MG63 (cell line): Measurements from ENCODE around the gene GNB5. TPM values are rescaled to one million over a fixed set of nuclear protein-coding genes. Genes with fewer than 3 reads are reported as not detected.

Experiments
- DNase-seq: peaks from one replicate; pipeline ENCODE4 v3.0.0-alpha.2; 2020
- H3K27me3 ChIP-seq: fragments of 250-450 bp; sonication (Bioruptor Pico); 2 replicates; pipeline ENCODE4 v1.5.1; 2020; ENCODE audit warnings: mild to moderate bottlenecking, moderate library complexity
- H3K36me3 ChIP-seq: fragments of 250-450 bp; sonication (Bioruptor Pico); 2 replicates; pipeline ENCODE4 v1.5.1; 2020; ENCODE audit warnings: mild to moderate bottlenecking, moderate library complexity
- H3K4me3 ChIP-seq: fragments of 250-450 bp; sonication (Bioruptor Pico); 2 replicates; pipeline ENCODE4 v1.5.1; 2020; ENCODE audit warnings: mild to moderate bottlenecking, moderate library complexity
- H3K9me3 ChIP-seq: fragments of 250-450 bp; sonication (Bioruptor Pico); 2 replicates; pipeline ENCODE4 v1.5.1; 2020; ENCODE audit warnings: mild to moderate bottlenecking, moderate library complexity
- total RNA-seq: library from RNA; depleted of rRNA; stranded (reverse); fragments of >200 nt; shearing (Covaris generic); gene quantifications from 2 replicates; pipeline ENCODE4 v1.2.3, GENCODE V29; 2014; ENCODE audit warnings: low replicate concordance

Gene GNB5
- total RNA-seq, 1 experiment from 2014 or later = 18.9 TPM

DNA sequence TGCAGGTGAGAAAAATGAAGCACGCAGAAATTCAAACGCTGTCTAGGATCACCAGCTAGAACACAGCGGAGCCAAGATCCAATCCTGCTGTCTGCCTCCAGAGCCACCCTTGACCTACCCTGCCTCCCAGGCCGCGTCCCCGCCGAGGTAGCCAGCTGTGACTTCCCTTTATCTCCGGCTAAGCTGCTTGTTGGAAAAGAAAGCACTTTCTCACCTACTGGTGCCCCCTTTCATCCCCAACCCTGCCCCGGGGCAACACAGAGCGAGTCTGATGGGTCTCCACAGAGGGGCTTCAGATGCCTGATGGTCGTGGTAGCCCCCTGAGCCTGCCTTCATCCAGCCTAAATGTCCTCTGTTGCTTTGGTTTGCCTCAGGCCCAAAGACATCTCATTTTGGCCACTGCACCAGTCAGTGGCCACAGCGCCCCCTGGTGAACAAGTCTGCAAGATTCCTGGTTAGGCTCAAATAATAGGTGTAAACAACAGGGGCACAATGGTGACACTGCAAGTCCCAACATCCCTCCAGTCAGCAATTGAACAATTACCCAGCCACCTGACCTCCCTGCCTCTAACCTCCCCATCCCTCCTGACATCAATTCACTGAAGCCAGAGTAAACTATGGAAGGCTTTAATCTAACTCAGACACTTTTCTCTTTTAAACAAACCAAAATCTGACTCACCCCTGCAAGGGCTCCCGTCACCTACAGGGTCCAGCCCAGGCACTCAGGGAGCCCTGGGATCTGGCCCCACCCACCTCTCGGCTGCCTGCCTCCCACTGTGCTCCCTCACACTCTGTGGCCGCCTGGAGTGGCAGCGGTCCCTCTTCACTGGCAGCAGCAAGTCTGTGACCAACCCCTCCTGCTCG is 51.4 kb downstream of the GNB5 start:
- H3K9me3 ChIP-seq = no peaks in the 10 kb centered on the region
- H3K36me3 ChIP-seq = no peaks in the 10 kb centered on the region
- H3K4me3 ChIP-seq = no peak overlapping the region
- peak; percentile 59 for DNase-seq
- no peaks in the 10 kb centered on the region for H3K27me3 ChIP-seq

DNA sequence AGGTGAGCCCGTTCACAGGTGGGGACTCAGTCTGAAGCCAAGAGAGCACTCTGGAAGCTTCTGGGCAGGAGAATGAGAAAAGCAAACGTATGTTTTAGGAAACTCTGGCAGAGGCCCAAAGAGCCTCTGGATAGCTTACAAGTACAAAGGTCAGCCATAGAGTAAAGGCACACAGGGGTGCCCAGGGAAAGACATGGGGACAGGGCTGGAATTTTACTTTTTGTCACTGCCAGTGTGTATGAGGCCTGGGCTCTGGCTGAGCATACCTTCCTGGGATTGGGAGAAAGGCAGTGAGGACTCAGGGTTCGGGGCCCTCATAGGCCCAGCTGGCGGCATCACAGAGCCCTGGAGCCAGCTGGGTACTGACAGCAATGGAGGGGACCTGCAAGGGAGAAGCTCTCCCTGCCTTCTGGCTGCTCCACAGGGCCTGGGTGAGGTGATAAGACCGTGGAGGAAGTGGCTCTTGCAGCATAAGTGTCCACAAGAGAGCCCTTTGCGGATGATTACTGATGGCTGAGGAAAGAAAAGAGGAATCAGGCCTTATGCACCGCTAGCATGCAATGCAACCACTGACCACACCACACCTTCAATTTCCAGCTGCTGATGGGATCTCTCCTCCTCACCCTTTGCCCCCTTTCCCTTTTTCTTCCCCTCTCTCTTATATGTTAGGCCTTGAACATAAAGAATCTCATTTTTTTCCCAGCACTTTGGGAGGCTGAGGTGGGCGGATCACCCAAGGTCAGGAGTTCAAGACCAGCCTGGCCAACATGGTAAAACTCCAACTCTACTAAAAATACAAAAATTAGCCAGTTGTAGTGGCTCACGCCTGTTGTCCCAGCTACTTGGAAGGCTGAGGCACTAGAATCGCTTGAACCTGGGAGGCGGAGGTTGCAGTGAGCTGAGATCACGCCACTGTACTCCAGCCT is 53.5 kb downstream of the GNB5 start:
- DNase-seq = no peak
- Histone ChIP-seq H3K9me3 (no peaks in the 10 kb centered on the region), H3K36me3 (no peaks in the 10 kb centered on the region), H3K4me3 (no peak overlapping the region), H3K27me3 (no peaks in the 10 kb centered on the region)

DNA sequence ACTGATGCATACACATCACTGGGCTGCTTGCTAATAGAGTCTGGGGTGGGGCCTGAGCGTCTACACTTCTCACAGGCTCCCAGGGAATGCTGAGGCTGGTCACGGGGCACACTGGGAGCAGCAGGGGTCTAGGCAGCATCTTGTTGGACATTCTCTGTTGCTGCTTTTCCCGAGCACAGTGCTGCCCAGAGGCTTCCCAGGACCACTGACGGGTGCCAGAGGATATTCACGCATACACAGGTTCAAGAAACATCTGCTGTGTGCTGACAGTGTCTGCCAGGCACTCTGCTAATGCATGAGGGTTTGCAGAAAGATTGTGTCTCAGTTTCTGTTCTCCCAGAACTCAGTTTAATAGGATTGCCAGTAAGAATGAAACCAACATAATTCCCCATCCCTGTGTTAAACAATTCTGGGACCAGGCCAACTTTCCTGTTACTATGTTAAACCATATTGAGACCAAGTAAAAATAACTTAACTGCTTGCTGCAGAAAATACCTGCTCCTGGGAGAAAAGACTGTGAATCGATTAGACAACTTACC is 54.7 kb downstream of the GNB5 start:
- Histone ChIP-seq H3K27me3 (no peaks in the 10 kb centered on the region), H3K4me3 (no peak overlapping the region), H3K36me3 (no peaks in the 10 kb centered on the region), H3K9me3 (no peaks in the 10 kb centered on the region)
- DNase-seq = no peak

DNA sequence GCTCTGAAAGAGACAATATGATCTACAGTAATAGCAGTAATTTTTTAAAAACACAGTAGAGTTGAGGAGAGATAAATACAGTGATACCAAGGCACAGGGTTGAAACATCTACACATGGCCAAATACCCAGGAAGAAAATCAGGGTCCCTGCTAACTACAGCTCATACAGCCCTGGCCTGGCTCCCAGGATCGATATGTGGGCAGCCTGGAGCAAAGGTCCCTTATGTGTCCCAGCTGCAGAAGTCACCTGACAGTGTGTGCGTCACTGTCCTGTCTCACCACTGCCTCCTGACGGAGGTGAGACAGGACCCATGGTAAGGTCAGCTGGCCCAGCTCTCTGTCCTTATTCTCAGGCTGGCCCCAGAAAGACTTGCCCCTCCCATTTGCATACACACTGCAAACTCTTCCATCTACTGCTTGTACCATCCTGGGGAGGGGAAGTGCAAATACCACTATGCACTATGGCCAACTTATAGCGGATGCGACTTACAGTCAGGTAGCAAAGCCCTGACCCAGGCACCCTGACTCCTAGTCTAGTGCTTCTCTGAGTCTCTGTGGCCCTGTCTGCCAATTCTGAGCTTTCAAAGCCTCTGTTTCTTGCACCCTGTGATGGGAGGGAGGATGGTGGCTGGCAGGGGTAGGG is 56.6 kb downstream of the GNB5 start:
- Histone ChIP-seq H3K4me3 (no peak overlapping the region), H3K9me3 (no peaks in the 10 kb centered on the region), H3K27me3 (no peaks in the 10 kb centered on the region), H3K36me3 (no peaks in the 10 kb centered on the region)
- no peak for DNase-seq

DNA sequence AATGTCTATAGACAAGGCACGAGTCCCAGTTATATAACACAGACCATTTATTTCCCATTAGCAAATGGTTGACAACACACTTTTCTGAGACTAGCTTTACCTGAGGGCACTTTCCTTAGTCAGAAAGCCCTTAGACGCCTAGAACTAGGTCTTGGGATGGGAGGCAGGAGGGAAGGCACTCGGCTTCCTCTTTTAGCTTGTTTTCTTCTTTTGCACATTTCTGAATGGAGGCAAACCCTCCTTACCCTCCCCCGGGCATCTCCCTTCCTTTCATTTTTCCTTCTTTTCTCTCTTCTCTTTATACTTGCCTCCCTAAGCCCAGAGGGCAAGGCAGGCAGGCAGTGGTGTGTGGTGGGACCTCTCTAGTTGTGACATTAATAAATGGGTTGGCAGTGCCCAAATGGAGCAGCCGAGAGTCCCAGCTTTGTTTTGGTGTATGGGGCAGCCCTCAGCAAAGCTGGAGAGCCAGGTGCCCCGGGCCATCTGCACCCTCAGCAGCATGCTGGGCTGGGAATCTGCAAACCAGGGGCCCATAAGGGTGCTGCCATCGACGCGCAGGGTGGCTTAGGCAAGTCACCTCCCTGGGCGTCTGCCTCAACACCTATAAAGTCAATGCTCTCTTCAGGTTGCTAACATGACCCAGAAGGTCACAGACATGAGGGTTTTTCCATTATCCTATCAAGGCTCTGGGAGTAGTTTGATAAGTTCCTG is 57.5 kb downstream of the GNB5 start:
- H3K4me3 ChIP-seq = no peak overlapping the region
- DNase-seq = no peak
- H3K27me3 ChIP-seq = no peaks in the 10 kb centered on the region
- no peaks in the 10 kb centered on the region for H3K9me3 ChIP-seq
- no peaks in the 10 kb centered on the region for H3K36me3 ChIP-seq

DNA sequence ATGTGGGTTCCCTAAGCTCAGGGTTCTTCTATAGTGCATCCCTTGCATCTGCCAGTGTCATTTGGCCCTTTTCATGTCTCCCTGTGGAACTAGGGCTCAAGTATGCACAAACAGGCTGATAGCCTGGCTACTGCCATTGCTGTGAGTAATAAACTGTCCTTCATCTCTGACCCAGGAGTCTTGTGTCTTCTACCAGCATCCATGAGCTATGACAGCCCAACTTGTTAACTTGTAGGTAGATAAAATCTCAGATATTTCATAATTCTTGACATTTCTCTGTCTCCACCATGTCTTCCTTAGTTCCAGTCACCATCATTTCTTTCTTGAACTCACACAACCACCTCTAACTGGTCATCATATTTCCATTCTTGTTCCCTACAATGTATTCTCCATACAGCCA is 59.1 kb downstream of the GNB5 start:
- no peaks in the 10 kb centered on the region for H3K27me3 ChIP-seq
- no peaks in the 10 kb centered on the region for H3K36me3 ChIP-seq
- no peaks in the 10 kb centered on the region for H3K9me3 ChIP-seq
- no peak for DNase-seq
- H3K4me3 ChIP-seq = no peak overlapping the region

DNA sequence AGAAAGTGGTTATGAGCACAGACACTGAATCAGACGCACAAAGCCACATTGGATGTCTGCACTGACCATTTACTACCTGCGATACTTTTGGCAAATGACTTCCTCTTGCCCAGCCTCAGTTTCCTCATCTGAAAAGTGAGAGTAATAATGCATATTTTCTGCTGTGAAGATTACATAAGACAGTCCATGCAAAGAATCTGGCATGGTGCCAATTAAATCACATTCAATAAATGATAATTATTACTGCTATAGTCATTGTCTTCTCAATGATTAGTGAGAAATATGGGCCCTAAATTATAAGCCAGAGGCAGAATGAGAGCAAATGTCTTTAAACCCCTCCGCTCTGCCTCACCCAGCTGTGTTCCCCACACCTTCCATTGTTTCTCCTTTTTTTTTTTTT is 62.6 kb downstream of the GNB5 start:
- no peak for DNase-seq

DNA sequence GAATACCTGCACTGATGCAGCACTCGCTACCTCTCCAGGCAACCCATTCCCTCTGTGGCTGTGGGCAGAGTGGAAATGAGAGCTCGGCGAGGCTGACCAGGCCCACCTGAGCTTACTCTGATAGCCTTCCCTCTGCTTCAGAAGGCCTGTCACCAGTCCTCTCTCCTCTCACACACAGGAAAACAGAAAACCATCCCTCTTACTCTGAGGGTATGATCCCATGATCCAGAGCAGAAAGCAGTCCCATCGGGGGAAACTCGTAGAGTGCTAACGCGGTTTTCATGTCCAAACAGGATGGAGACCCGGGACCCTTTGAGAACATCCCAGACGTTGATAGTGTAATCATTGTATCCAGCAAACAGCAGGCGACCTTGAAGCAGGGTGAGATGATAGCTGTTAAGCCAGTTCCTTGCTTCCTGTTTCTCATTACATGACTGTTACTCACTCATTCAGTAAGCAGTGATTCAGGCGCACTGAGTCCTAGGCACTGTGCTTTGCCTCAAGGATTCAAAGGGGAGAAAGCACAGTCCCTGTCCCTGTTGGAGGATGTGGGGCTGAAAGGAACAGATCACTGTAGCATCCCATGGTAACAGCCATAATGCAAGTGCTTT is 66.8 kb downstream of the GNB5 start:
- no peaks in the 10 kb centered on the region for H3K36me3 ChIP-seq
- no peak for DNase-seq
- no peak overlapping the region for H3K4me3 ChIP-seq
- H3K9me3 ChIP-seq = no peaks in the 10 kb centered on the region
- no peaks in the 10 kb centered on the region for H3K27me3 ChIP-seq

More for the DNA sequence above, 62.6 kb downstream of the GNB5 start:
- H3K36me3 ChIP-seq = no peaks in the 10 kb centered on the region
- H3K4me3 ChIP-seq = no peak overlapping the region
- H3K27me3 ChIP-seq = no peaks in the 10 kb centered on the region
- no peaks in the 10 kb centered on the region for H3K9me3 ChIP-seq

DNA sequence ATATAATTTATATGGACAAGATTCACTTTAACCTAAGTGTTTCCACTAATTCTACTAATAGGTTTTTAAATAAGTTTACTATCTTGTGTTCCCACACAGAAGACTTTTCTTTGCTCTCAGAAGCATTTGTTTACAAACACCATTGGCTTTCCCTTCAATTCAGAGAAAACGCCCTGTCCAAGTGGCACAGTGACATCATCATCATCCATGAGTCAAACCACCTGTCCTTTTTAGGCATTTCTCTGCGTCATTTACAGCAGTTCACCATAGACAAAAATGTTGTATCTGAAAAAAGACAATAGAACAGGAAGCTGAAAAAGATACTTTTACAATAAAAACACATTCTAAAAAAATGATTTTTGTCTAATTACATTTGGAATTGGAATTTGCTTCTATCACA is 69.3 kb downstream of the GNB5 start:
- Histone ChIP-seq H3K9me3 (no peaks in the 10 kb centered on the region), H3K27me3 (no peaks in the 10 kb centered on the region), H3K4me3 (no peak overlapping the region), H3K36me3 (no peaks in the 10 kb centered on the region)
- DNase-seq = no peak

DNA sequence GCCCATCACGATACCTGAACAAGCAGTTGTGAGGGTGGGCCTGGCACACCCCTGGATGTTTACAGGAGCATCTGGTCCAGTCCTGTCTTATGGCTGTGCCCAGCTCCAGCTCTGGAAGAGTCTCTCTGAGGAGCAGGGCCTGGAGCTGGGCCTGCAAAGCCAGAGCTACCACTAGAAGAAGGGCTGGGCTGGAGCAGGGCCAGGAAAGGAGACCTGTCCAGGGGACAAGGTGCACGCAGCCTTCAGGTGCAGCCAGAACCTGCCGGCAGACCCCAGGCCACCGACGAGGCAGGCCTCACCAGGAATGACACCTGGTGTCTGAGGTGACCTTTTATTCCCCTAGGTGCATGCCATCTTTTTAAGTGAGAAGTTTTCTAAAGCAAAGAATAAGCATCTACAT is 70.2 kb downstream of the GNB5 start:
- Histone ChIP-seq H3K9me3 (no peaks in the 10 kb centered on the region), H3K27me3 (no peaks in the 10 kb centered on the region), H3K36me3 (no peaks in the 10 kb centered on the region), H3K4me3 (no peak overlapping the region)
- no peak for DNase-seq

DNA sequence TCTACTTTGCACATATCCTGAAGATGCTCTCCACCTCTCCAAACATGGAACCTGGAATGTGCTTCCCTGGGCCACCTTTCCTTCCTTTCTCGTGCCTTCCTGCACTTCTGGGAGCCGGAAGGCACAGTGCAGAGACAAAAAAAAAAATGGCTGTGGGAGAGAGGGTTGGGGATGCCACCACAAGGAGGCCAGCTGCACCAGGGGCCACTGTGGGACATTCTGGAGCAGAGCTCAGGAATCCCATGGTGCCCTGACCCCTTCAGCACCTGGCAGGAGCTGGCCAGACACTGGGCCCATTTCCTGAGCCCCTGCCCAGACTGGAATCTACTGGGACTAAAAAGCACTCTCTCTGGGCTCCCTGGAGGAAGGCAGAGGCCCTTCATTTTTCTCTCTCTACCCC is 70.7 kb downstream of the GNB5 start:
- Histone ChIP-seq H3K27me3 (no peaks in the 10 kb centered on the region), H3K9me3 (no peaks in the 10 kb centered on the region), H3K4me3 (no peak overlapping the region), H3K36me3 (no peaks in the 10 kb centered on the region)
- no peak for DNase-seq

DNA sequence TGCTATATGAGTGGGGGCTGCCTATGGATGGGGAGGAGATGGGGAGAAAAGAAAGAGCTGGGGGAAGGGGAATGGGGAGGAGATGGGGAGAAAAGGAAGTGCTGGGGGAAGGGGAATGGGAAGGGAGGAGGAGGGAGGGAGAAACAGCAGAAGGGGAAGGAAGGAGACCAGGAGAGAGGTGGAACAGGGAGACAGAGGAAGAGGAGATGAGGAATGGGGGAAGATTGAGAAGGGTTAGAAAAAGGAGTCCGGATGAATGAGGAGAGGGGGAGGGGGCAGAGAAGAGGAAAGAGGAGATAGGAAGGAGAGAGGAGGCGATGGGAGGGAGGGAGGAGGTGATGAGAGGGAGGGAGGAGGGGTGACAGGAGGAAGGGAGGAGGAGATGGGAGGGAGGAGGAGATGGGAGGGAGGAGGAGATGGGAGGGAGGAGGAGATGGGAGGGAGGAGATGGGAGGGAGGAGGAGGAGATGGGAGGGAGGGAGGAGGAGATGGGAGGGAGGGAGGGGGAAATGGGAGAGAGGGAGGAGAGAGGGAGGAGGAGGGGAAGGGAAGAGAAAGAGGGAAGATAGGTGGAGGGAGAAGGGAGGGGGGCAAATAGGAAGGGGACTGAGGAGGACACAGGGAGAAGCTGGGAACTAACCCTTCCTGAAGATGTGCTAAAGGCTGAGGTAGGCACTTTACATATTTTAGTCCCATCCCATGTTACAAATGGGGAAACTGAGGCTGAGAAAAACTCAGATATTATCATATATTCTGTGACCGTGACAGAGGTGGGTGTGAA is 72.0 kb downstream of the GNB5 start:
- Histone ChIP-seq H3K27me3 (no peaks in the 10 kb centered on the region), H3K4me3 (no peak overlapping the region), H3K36me3 (no peaks in the 10 kb centered on the region), H3K9me3 (no peaks in the 10 kb centered on the region)
- DNase-seq = no peak

DNA sequence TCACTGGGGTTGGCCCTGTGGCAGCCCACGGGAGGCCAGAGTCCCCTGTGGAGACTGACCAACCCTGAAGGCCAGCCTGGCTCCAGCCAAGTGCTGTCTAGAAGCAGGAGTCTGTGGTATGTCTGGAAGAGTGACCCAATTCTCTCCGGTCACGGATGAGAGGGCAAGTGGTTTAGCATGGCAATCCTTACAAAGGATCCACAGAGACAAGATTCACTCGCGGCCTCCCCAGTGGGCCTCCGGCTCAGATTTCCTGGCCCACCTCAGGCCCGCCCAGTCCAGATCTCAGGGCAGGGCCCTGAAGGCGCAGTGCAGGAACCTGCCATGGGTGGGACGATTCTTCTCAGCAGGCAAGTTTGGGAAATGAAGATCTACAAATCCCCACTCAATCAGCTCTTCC is 73.6 kb downstream of the GNB5 start:
- no peak for DNase-seq
- Histone ChIP-seq H3K36me3 (no peaks in the 10 kb centered on the region), H3K9me3 (no peaks in the 10 kb centered on the region), H3K27me3 (no peaks in the 10 kb centered on the region), H3K4me3 (no peak overlapping the region)

DNA sequence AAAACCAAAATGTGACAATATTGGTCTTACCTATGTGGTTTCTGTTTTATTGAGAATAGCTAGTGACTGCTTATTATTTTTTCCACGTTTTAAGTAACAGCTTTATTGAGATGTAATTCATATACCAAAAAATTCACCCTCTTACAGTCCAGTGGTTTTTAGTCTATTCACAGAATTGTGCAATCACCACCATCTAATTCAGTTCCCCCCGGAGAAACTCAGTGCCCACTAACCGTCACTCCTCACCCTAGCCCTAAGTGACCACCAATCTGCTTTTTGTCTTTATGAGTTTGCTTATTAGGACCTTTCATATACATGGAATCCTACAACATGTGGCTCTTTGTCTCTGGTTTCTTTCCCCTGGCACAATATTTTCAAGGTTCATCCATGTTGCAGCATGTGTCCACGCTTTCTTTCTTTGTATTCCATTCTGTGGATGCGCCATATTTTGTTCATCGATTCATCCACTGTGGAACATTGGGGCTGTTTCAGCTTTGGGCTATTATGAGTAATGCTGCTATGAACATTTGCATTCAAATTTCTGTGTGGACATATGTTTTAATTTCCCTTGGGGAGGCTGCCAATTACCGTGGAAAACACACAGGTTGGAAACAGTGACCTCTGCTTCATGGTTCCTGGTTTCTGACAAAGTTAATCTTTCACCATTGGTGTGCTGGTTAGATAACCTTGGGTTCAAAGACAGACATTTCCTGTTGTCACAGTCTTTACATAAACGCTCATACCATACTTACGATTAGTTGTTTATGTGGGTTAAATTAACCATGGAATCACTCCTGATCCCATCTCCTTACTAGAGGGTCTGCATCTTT is 75.4 kb downstream of the GNB5 start:
- no peak overlapping the region for H3K4me3 ChIP-seq
- no peaks in the 10 kb centered on the region for H3K36me3 ChIP-seq
- H3K27me3 ChIP-seq = no peaks in the 10 kb centered on the region
- no peak for DNase-seq
- no peaks in the 10 kb centered on the region for H3K9me3 ChIP-seq
